GM04503 (cell line): ENCODE data around the gene SELENOW.
"Not testable (repeated sequence)": the region's sequence is repeated elsewhere in the genome, so short reads cannot be mapped to it uniquely, and the experiment has no call there.

Source experiments
- DNase-seq: peaks from one replicate; pipeline ENCODE4 v3.0.0-alpha.2; 2012; ENCODE audit warnings: low read depth

Gene SELENOW

GRCh38 chr19:47786566-47786965, 8.1 kb downstream of the SELENOW start:
- DNase-seq: no peak

GRCh38 chr19:47787307-47787706, 8.8 kb downstream of the SELENOW start:
- DNase-seq: not testable (repeated sequence)

GRCh38 chr19:47789811-47790210, 11.3 kb downstream of the SELENOW start:
- DNase-seq: not testable (repeated sequence)

- DNase-seq: no peak
Observed at GRCh38 chr19:47790398-47790814, 11.9 kb downstream of the SELENOW start.

GRCh38 chr19:47792616-47793015, 14.1 kb downstream of the SELENOW start:
- no peak for DNase-seq

- DNase-seq: no peak
Observed at GRCh38 chr19:47794526-47794925, 16.0 kb downstream of the SELENOW start.

- DNase-seq: no peak
Observed at GRCh38 chr19:47796785-47797184, 18.3 kb downstream of the SELENOW start.

GRCh38 chr19:47797996-47798903, 19.7 kb downstream of the SELENOW start:
- no peak for DNase-seq

- no peak for DNase-seq
Observed at GRCh38 chr19:47798904-47799266, 20.4 kb downstream of the SELENOW start.

- no peak for DNase-seq
Observed at GRCh38 chr19:47801270-47801669, 22.8 kb downstream of the SELENOW start.

GRCh38 chr19:47802521-47803043, 24.1 kb downstream of the SELENOW start:
- no peak for DNase-seq

GRCh38 chr19:47803148-47803547, 24.6 kb downstream of the SELENOW start:
- not testable (repeated sequence) for DNase-seq

GRCh38 chr19:47803671-47804070, 25.2 kb downstream of the SELENOW start:
- not testable (repeated sequence) for DNase-seq

- DNase-seq: not testable (repeated sequence)
Observed at GRCh38 chr19:47804451-47804850, 25.9 kb downstream of the SELENOW start, which contains the start of gene TPRX1. TPRX1 (minus strand) TSS chr19:47804551; CDS start chr19:47804539, 12 bp downstream.

GRCh38 chr19:47805313-47805712, 26.8 kb downstream of the SELENOW start:
- DNase-seq: no peak

- no peak for DNase-seq
Observed at GRCh38 chr19:47806435-47806834, 27.9 kb downstream of the SELENOW start.

GRCh38 chr19:47813304-47813994, 34.9 kb downstream of the SELENOW start:
- DNase-seq: no peak

- DNase-seq: no peak
Observed at GRCh38 chr19:47813995-47814328, 35.5 kb downstream of the SELENOW start.

GRCh38 chr19:47816270-47816669, 37.8 kb downstream of the SELENOW start:
- not testable (repeated sequence) for DNase-seq

GRCh38 chr19:47818221-47818620, 39.7 kb downstream of the SELENOW start:
- DNase-seq: not testable (repeated sequence)

- no peak for DNase-seq
Observed at GRCh38 chr19:47819858-47820257, 41.4 kb downstream of the SELENOW start.

GRCh38 chr19:47820410-47820809, 41.9 kb downstream of the SELENOW start:
- no peak for DNase-seq

- DNase-seq: no peak
Observed at GRCh38 chr19:47821460-47822020, 43.0 kb downstream of the SELENOW start, which contains the start of gene CRX. CRX (plus strand) TSS chr19:47821937; CDS start chr19:47834444, 12,507 bp downstream.
